ENCODE measurements around the gene LYPD6B. TPM values are rescaled to one million over a fixed set of nuclear protein-coding genes. Genes with fewer than 3 reads are reported as not detected.

LYPD6B gene
- total and polyA plus RNA-seq, 4 donors = 5.7 to 11.0 (median 8.9) TPM

- H3K4me1 ChIP-seq (ENCODE audit: control insufficient read depth, insufficient read depth, low read length) = no peaks in the 10 kb centered on the region
- no peak for DNase-seq (ENCODE audit: low read depth in 4 of 6, low spot score in 6 of 6)
- H3K27ac ChIP-seq (ENCODE audit: low read depth, low read length) = no peak overlapping the region
- no peak overlapping the region for H3K4me3 ChIP-seq (ENCODE audit: low read depth, low read length)
- H3K27me3 ChIP-seq (ENCODE audit: control insufficient read depth, insufficient read depth, low read length) = no peaks in the 10 kb centered on the region
- 57% methylated on average over 1 of the region's 1 CpG for WGBS (ENCODE audit: insufficient coverage)
- H3K36me3 ChIP-seq (ENCODE audit: control insufficient read depth, insufficient read depth, low read length) = no peaks in the 10 kb centered on the region
- H3K9me3 ChIP-seq (ENCODE audit: control insufficient read depth, insufficient read depth, low read length) = no peaks in the 10 kb centered on the region
These were observed 42.5 kb downstream of the LYPD6B start for GRCh38 chr2:149080971-149081370.

- WGBS (ENCODE audit: insufficient coverage) = no CpG with 5 or more reads among the region's 3 CpGs
- H3K9me3 ChIP-seq (ENCODE audit: control insufficient read depth, insufficient read depth, low read length) = no peaks in the 10 kb centered on the region
- H3K4me3 ChIP-seq (ENCODE audit: low read depth, low read length) = no peak overlapping the region
- no peak overlapping the region for H3K27ac ChIP-seq (ENCODE audit: low read depth, low read length)
- H3K27me3 ChIP-seq (ENCODE audit: control insufficient read depth, insufficient read depth, low read length) = no peaks in the 10 kb centered on the region
- H3K36me3 ChIP-seq (ENCODE audit: control insufficient read depth, insufficient read depth, low read length) = no peaks in the 10 kb centered on the region
- no peaks in the 10 kb centered on the region for H3K4me1 ChIP-seq (ENCODE audit: control insufficient read depth, insufficient read depth, low read length)
- DNase-seq (ENCODE audit: low read depth in 4 of 6, low spot score in 6 of 6) = no peak
These were observed 43.6 kb downstream of the LYPD6B start for GRCh38 chr2:149082079-149082478.

DNA sequence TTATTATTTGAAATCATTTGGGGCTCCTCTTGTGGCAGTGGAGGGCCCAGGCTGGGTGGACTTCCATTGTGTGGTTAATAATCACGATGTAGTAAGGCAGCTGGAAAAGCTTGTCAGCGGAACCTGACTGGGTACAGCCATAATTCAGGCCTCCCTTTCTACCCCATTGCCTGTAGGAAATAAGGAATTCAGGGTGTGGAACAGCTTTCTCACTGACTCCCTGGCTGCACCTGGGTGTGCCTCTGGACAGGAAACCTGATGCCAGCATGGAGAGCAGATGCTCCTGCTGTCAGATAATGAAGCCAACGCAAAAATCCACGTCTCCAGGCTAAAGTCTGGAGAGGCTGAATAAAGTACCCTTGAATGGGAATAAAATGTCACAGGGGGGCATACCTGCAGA is 44.2 kb downstream of the LYPD6B start:
- Histone ChIP-seq H3K27me3 (ENCODE audit: control insufficient read depth, insufficient read depth, low read length) (no peaks in the 10 kb centered on the region), H3K4me3 (ENCODE audit: low read depth, low read length) (no peak overlapping the region), H3K27ac (ENCODE audit: low read depth, low read length) (no peak overlapping the region), H3K4me1 (ENCODE audit: control insufficient read depth, insufficient read depth, low read length) (no peaks in the 10 kb centered on the region), H3K36me3 (ENCODE audit: control insufficient read depth, insufficient read depth, low read length) (no peaks in the 10 kb centered on the region), H3K9me3 (ENCODE audit: control insufficient read depth, insufficient read depth, low read length) (no peaks in the 10 kb centered on the region)
- DNase-seq (ENCODE audit: low read depth in 4 of 6, low spot score in 6 of 6) = peak in 1 of 6 donors; percentile 67
- 44% methylated on average over 2 of the region's 4 CpGs for WGBS (ENCODE audit: insufficient coverage)

- H3K27me3 ChIP-seq (ENCODE audit: control insufficient read depth, insufficient read depth, low read length) = no peaks in the 10 kb centered on the region
- no peaks in the 10 kb centered on the region for H3K36me3 ChIP-seq (ENCODE audit: control insufficient read depth, insufficient read depth, low read length)
- 91% methylated on average over 7 of the region's 7 CpGs for WGBS (ENCODE audit: insufficient coverage)
- no peak overlapping the region for H3K4me3 ChIP-seq (ENCODE audit: low read depth, low read length)
- DNase-seq (ENCODE audit: low read depth in 4 of 6, low spot score in 6 of 6) = no peak
- no peak overlapping the region for H3K27ac ChIP-seq (ENCODE audit: low read depth, low read length)
- no peaks in the 10 kb centered on the region for H3K9me3 ChIP-seq (ENCODE audit: control insufficient read depth, insufficient read depth, low read length)
- H3K4me1 ChIP-seq (ENCODE audit: control insufficient read depth, insufficient read depth, low read length) = no peaks in the 10 kb centered on the region
These were observed 46.7 kb downstream of the LYPD6B start for GRCh38 chr2:149084924-149085795.

- no peak for DNase-seq (ENCODE audit: low read depth in 4 of 6, low spot score in 6 of 6)
- no peak overlapping the region for H3K27ac ChIP-seq (ENCODE audit: low read depth, low read length)
- 100% methylated on average over 1 of the region's 4 CpGs for WGBS (ENCODE audit: insufficient coverage)
- H3K4me3 ChIP-seq (ENCODE audit: low read depth, low read length) = no peak overlapping the region
- no peaks in the 10 kb centered on the region for H3K36me3 ChIP-seq (ENCODE audit: control insufficient read depth, insufficient read depth, low read length)
- no peaks in the 10 kb centered on the region for H3K9me3 ChIP-seq (ENCODE audit: control insufficient read depth, insufficient read depth, low read length)
- H3K4me1 ChIP-seq (ENCODE audit: control insufficient read depth, insufficient read depth, low read length) = no peaks in the 10 kb centered on the region
- no peaks in the 10 kb centered on the region for H3K27me3 ChIP-seq (ENCODE audit: control insufficient read depth, insufficient read depth, low read length)
These were observed 49.3 kb downstream of the LYPD6B start for GRCh38 chr2:149087751-149088150.

DNA sequence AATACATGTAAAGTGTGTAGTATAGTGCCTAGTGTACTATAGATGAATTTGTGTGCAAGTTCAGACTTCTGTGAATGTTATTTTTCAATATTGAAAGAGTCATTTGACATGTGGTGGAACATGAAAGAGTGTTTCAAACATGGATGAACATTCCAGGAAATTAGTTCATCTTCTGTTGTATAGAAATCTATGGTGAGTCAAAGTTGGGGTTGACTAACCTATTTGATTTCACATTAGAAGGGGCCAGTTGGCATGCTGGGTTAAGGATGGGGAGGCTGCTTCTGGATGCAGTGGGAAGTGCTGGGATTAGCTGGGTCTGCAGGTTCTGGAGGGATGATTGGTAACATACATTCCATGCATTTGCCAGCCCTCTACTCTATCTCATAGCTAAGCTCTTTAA is 50.6 kb downstream of the LYPD6B start:
- no peak for DNase-seq (ENCODE audit: low read depth in 4 of 6, low spot score in 6 of 6)

GRCh38 chr2:149090706-149091105 is 52.2 kb downstream of the LYPD6B start:
- no CpG with 5 or more reads among the region's 2 CpGs for WGBS (ENCODE audit: insufficient coverage)
- no peak for DNase-seq (ENCODE audit: low read depth in 4 of 6, low spot score in 6 of 6)
- H3K27me3 ChIP-seq (ENCODE audit: control insufficient read depth, insufficient read depth, low read length) = no peaks in the 10 kb centered on the region

More for the DNA sequence above, 50.6 kb downstream of the LYPD6B start:
- Histone ChIP-seq H3K4me3 (ENCODE audit: low read depth, low read length) (no peak overlapping the region), H3K36me3 (ENCODE audit: control insufficient read depth, insufficient read depth, low read length) (no peaks in the 10 kb centered on the region), H3K27me3 (ENCODE audit: control insufficient read depth, insufficient read depth, low read length) (no peaks in the 10 kb centered on the region), H3K4me1 (ENCODE audit: control insufficient read depth, insufficient read depth, low read length) (no peaks in the 10 kb centered on the region), H3K9me3 (ENCODE audit: control insufficient read depth, insufficient read depth, low read length) (no peaks in the 10 kb centered on the region), H3K27ac (ENCODE audit: low read depth, low read length) (no peak overlapping the region)

GRCh38 chr2:149093579-149093978 is 55.1 kb downstream of the LYPD6B start:
- H3K9me3 ChIP-seq (ENCODE audit: control insufficient read depth, insufficient read depth, low read length) = no peaks in the 10 kb centered on the region
- 100% methylated on average over 1 of the region's 2 CpGs for WGBS (ENCODE audit: insufficient coverage)
- H3K4me3 ChIP-seq (ENCODE audit: low read depth, low read length) = no peak overlapping the region
- no peaks in the 10 kb centered on the region for H3K36me3 ChIP-seq (ENCODE audit: control insufficient read depth, insufficient read depth, low read length)
- H3K27me3 ChIP-seq (ENCODE audit: control insufficient read depth, insufficient read depth, low read length) = no peaks in the 10 kb centered on the region
- H3K27ac ChIP-seq (ENCODE audit: low read depth, low read length) = no peak overlapping the region
- no peak for DNase-seq (ENCODE audit: low read depth in 4 of 6, low spot score in 6 of 6)
- H3K4me1 ChIP-seq (ENCODE audit: control insufficient read depth, insufficient read depth, low read length) = no peaks in the 10 kb centered on the region

More at GRCh38 chr2:149090706-149091105, 52.2 kb downstream of the LYPD6B start:
- Histone ChIP-seq H3K27ac (ENCODE audit: low read depth, low read length) (no peak overlapping the region), H3K4me1 (ENCODE audit: control insufficient read depth, insufficient read depth, low read length) (no peaks in the 10 kb centered on the region), H3K9me3 (ENCODE audit: control insufficient read depth, insufficient read depth, low read length) (no peaks in the 10 kb centered on the region), H3K36me3 (ENCODE audit: control insufficient read depth, insufficient read depth, low read length) (no peaks in the 10 kb centered on the region), H3K4me3 (ENCODE audit: low read depth, low read length) (no peak overlapping the region)

- DNase-seq (ENCODE audit: low read depth in 4 of 6, low spot score in 6 of 6) = no peak
These were observed 55.9 kb downstream of the LYPD6B start for GRCh38 chr2:149094217-149095015.

More at GRCh38 chr2:149094217-149095015, 55.9 kb downstream of the LYPD6B start:
- Histone ChIP-seq H3K4me3 (ENCODE audit: low read depth, low read length) (no peak overlapping the region), H3K36me3 (ENCODE audit: control insufficient read depth, insufficient read depth, low read length) (no peaks in the 10 kb centered on the region), H3K27ac (ENCODE audit: low read depth, low read length) (no peak overlapping the region), H3K4me1 (ENCODE audit: control insufficient read depth, insufficient read depth, low read length) (no peaks in the 10 kb centered on the region), H3K27me3 (ENCODE audit: control insufficient read depth, insufficient read depth, low read length) (no peaks in the 10 kb centered on the region), H3K9me3 (ENCODE audit: control insufficient read depth, insufficient read depth, low read length) (no peaks in the 10 kb centered on the region)
- 63% methylated on average over 2 of the region's 5 CpGs for WGBS (ENCODE audit: insufficient coverage)

All from spinal cord (tissue), 10 donors.